Measurements from ENCODE around the gene CFAP92. TPM values are rescaled to one million over a fixed set of nuclear protein-coding genes. Genes with fewer than 3 reads are reported as not detected.

Gene CFAP92
- total and polyA plus RNA-seq, 4 donors: 1.2 to 4.9 (median 2.7) TPM

DNA sequence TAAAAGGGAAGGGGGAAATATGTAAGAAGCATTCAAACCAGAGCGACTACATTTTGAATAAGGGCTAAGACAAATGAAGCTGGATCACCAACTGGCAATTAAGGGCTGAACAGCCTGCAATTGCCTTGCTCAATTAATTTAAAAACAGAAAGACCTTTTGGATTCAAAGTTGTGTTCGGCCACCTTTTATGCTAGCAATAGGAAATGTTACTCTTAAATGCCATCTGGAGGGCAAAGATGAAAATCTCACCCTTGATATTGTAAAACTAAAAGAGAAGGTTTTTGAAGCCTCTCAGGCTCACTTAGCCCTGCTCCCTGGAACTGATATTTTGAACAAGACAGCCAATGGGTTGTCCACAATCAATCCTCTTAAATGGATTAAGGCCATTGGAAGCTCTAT is 70.3 kb downstream of the CFAP92 start:
- H3K27me3 ChIP-seq (ENCODE audit: control insufficient read depth in 3 of 3, insufficient read depth in 3 of 3, low read length in 2 of 3): no peaks in the 10 kb centered on the region
- no peak overlapping the region for H3K9ac ChIP-seq (ENCODE audit: insufficient read depth in 1 of 2, low read length in 2 of 2)
- peaks cover 0 to 20% (median 3%) of the 10 kb centered on the region in 4 donors for H3K9me3 ChIP-seq (ENCODE audit: control insufficient read depth in 4 of 4, insufficient read depth in 3 of 4, low read length in 3 of 4)
- H3K4me1 ChIP-seq (ENCODE audit: control insufficient read depth in 5 of 5, insufficient read depth in 5 of 5, low read length in 5 of 5): no peaks in the 10 kb centered on the region
- H3K4me3 ChIP-seq: no peak overlapping the region
- peaks cover 0 to 10% (median 0%) of the 10 kb centered on the region in 4 donors for H3K36me3 ChIP-seq (ENCODE audit: control insufficient read depth in 4 of 4, insufficient read depth in 4 of 4, low read length in 4 of 4)
- TF ChIP-seq, protein P1, sequence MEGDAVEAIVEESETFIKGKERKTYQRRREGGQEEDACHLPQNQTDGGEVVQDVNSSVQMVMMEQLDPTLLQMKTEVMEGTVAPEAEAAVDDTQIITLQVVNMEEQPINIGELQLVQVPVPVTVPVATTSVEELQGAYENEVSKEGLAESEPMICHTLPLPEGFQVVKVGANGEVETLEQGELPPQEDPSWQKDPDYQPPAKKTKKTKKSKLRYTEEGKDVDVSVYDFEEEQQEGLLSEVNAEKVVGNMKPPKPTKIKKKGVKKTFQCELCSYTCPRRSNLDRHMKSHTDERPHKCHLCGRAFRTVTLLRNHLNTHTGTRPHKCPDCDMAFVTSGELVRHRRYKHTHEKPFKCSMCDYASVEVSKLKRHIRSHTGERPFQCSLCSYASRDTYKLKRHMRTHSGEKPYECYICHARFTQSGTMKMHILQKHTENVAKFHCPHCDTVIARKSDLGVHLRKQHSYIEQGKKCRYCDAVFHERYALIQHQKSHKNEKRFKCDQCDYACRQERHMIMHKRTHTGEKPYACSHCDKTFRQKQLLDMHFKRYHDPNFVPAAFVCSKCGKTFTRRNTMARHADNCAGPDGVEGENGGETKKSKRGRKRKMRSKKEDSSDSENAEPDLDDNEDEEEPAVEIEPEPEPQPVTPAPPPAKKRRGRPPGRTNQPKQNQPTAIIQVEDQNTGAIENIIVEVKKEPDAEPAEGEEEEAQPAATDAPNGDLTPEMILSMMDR (IDR thresholded peaks at IDR 0.05; ENCODE audit: control extremely low read depth, extremely low read depth): no peak
- 45 to 78% methylated on average over 2 of the region's 2 CpGs for WGBS, 2 donors
- ATAC-seq (ENCODE audit: insufficient read depth, low FRiP score): no peak
- H3K27ac ChIP-seq (ENCODE audit: low read depth in 1 of 2, low read length in 1 of 2): no peak overlapping the region
- no peak for DNase-seq

DNA sequence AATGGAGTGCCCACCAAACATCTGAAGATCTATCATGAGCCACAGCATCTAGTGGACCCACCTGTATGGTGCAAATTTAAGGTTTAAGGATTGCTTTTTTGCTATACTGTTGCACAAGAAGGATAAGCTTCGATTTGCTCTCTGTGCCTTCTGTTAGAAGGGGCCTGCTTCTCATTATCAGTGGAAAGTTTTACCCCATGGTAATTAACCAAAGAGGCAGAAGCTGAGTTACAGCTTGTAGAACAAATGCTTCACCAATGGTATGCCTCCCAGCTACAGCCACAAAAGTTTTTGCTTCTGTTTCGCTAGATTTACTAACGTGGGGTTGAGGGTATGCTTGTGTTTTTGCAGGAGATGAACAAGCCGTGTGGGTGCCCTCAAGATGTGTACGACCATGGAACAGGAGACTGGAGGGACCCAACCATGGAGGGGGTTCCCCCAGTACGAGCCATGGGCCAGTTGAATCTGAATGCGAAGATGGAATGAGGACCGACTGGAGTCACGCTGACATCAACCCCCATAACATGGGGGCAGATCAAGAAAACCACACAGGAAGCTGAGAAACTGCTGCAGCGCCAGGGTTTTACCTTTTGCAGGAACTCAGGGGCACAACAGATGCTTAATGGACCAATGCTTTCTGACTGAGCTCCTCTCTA is 70.9 kb downstream of the CFAP92 start:
- Histone ChIP-seq H3K9me3 (ENCODE audit: control insufficient read depth in 4 of 4, insufficient read depth in 3 of 4, low read length in 3 of 4) (peaks cover 0 to 20% (median 3%) of the 10 kb centered on the region in 4 donors), H3K4me3 (no peak overlapping the region), H3K27ac (ENCODE audit: low read depth in 1 of 2, low read length in 1 of 2) (no peak overlapping the region), H3K27me3 (ENCODE audit: control insufficient read depth in 3 of 3, insufficient read depth in 3 of 3, low read length in 2 of 3) (no peaks in the 10 kb centered on the region), H3K4me1 (ENCODE audit: control insufficient read depth in 5 of 5, insufficient read depth in 5 of 5, low read length in 5 of 5) (no peaks in the 10 kb centered on the region), H3K36me3 (ENCODE audit: control insufficient read depth in 4 of 4, insufficient read depth in 4 of 4, low read length in 4 of 4) (peaks cover 0 to 10% (median 0%) of the 10 kb centered on the region in 4 donors), H3K9ac (ENCODE audit: insufficient read depth in 1 of 2, low read length in 2 of 2) (no peak overlapping the region)
- ATAC-seq (ENCODE audit: insufficient read depth, low FRiP score) (no peak), DNase-seq (no peak)
- WGBS, 2 donors: 53 to 71% methylated on average over 10 of the region's 10 CpGs
- TF ChIP-seq, protein P1 (IDR thresholded peaks at IDR 0.05; ENCODE audit: control extremely low read depth, extremely low read depth): no peak

DNA sequence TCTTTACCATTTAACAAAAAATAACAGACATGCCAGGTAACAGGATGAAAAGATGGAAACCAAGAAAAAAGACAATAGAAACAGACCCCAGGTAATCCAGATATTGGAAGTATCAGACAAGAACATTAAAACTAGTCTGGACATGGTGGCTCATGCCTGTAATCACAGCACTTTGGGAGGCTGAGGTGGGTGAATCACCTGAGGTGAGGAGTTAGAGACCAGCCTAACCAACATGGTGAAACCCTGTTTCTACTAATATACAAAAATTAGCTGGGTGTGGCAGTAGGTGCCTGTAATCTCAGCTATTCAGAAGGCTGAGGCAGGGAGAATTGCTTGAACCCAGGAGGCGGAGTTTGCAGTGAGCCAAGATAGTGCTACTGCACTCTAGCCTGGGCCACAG is 73.9 kb downstream of the CFAP92 start:
- no peaks in the 10 kb centered on the region for H3K4me1 ChIP-seq (ENCODE audit: control insufficient read depth in 5 of 5, insufficient read depth in 5 of 5, low read length in 5 of 5)
- 94 to 96% methylated on average over 1 of the region's 1 CpG for WGBS, 2 donors

More for the DNA sequence above, 73.9 kb downstream of the CFAP92 start:
- Histone ChIP-seq H3K9ac (ENCODE audit: insufficient read depth in 1 of 2, low read length in 2 of 2) (no peak overlapping the region), H3K27me3 (ENCODE audit: control insufficient read depth in 3 of 3, insufficient read depth in 3 of 3, low read length in 2 of 3) (no peaks in the 10 kb centered on the region), H3K4me3 (no peak overlapping the region), H3K9me3 (ENCODE audit: control insufficient read depth in 4 of 4, insufficient read depth in 3 of 4, low read length in 3 of 4) (peaks cover 0 to 9% (median 2%) of the 10 kb centered on the region in 4 donors), H3K27ac (ENCODE audit: low read depth in 1 of 2, low read length in 1 of 2) (no peak overlapping the region), H3K36me3 (ENCODE audit: control insufficient read depth in 4 of 4, insufficient read depth in 4 of 4, low read length in 4 of 4) (peaks cover 0 to 27% (median 6%) of the 10 kb centered on the region in 4 donors)
- no peak for DNase-seq
- ATAC-seq (ENCODE audit: insufficient read depth, low FRiP score): no peak
- TF ChIP-seq, protein P1 (IDR thresholded peaks at IDR 0.05; ENCODE audit: control extremely low read depth, extremely low read depth): no peak

All from lung (tissue), 12 donors.